Activated naive CD4-positive, alpha-beta T cell treated with anti-CD3 and anti-CD28 coated beads for 36 hours (primary cell): ENCODE data around the gene SAMD13. TPM values are rescaled to one million over a fixed set of nuclear protein-coding genes. Genes with fewer than 3 reads are reported as not detected.
"Not testable (repeated sequence)": the region's sequence is repeated elsewhere in the genome, so short reads cannot be mapped to it uniquely, and the experiment has no call there.

Experiments used
- CTCF ChIA-PET: fragments of 350-600 bp; sonication (Branson Sonifier 250); formaldehyde crosslinking; loops from one replicate; lab custom pipeline; 2021; ENCODE audit warnings: antibody characterized with exemption; lab: Charles Lee
- DNase-seq: peaks from one replicate; pipeline ENCODE4 v3.0.0-alpha.2; 2020
- H3K27ac Mint-ChIP-seq: one replicate; pipeline ENCODE4 v1.8.0; 2021; ENCODE audit warnings: mild to moderate bottlenecking, mixed read lengths
- H3K27me3 Mint-ChIP-seq: one replicate; pipeline ENCODE4 v1.8.0; 2021; ENCODE audit warnings: low read depth, mixed read lengths
- H3K36me3 Mint-ChIP-seq: one replicate; pipeline ENCODE4 v1.8.0; 2021; ENCODE audit warnings: low read depth, mixed read lengths
- H3K4me1 Mint-ChIP-seq: one replicate; pipeline ENCODE4 v1.8.0; 2021; ENCODE audit warnings: low read depth, mixed read lengths
- H3K4me3 Mint-ChIP-seq: one replicate; pipeline ENCODE4 v1.8.0; 2021; ENCODE audit warnings: mild to moderate bottlenecking, moderate library complexity, mixed read lengths
- H3K9me3 Mint-ChIP-seq: one replicate; pipeline ENCODE4 v1.8.0; 2021; ENCODE audit warnings: mixed read lengths
- intact Hi-C: fragments of 100-400 bp; cut with micrococcal nuclease; formaldehyde crosslinking; loops from one replicate; pipeline ENCODE4 v1.15.1; 2023
- total RNA-seq, 2 experiments: library from RNA; stranded (reverse); gene quantifications; one replicate each; pipeline ENCODE4 v1.2.3, GENCODE V29; 2021

Gene SAMD13
- total RNA-seq, 2 experiments from 2014 or later = 0.30 to 0.36 TPM

DNA sequence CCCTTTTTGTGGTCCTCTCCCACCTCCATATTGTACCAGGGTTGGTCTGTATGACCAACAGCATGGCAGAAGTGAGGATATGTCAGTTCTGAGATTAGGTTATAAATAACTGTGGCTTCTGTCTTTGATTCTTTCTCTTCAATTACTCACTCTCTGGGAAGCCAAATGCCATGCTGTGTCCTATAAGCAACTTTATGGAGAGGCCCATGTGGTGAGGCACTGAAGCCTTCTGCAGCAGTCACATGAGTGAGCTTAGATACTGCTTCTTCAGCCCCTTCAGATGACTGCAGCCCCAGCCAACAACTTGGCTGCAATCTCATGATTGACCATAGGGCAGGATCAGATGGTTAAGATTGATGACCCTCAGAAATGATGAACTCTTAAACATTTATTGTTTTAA is 34.0 kb upstream of the SAMD13 start:
- CTCF ChIA-PET = interaction anchor here (1.0 kb wide), 1 partner anchor 34 kb away, joined by 3 read pairs; the partner anchor contains the start of gene SAMD13
- H3K4me3 Mint-ChIP-seq = no peak overlapping the region
- H3K27ac Mint-ChIP-seq = no peak overlapping the region
- peaks cover 1% of the 10 kb centered on the region for H3K36me3 Mint-ChIP-seq
- peaks cover 9% of the 10 kb centered on the region for H3K4me1 Mint-ChIP-seq
- no peaks in the 10 kb centered on the region for H3K27me3 Mint-ChIP-seq
- H3K9me3 Mint-ChIP-seq = no peaks in the 10 kb centered on the region
- no peak for DNase-seq
- intact Hi-C loops = no loop called here

- Mint-ChIP-seq H3K4me1 (peaks cover 9% of the 10 kb centered on the region), H3K27ac (no peak overlapping the region), H3K4me3 (no peak overlapping the region), H3K36me3 (peaks cover 1% of the 10 kb centered on the region), H3K9me3 (no peaks in the 10 kb centered on the region), H3K27me3 (no peaks in the 10 kb centered on the region)
- intact Hi-C loops = no loop called here
- CTCF ChIA-PET = no interaction called here
- no peak for DNase-seq
Observed at GRCh38 chr1:84268346-84268745, 33.2 kb upstream of the SAMD13 start.

GRCh38 chr1:84269306-84269705 is 32.2 kb upstream of the SAMD13 start:
- Mint-ChIP-seq H3K9me3 (no peaks in the 10 kb centered on the region), H3K4me3 (no peak overlapping the region), H3K4me1 (peaks cover 9% of the 10 kb centered on the region), H3K27ac (no peak overlapping the region), H3K27me3 (no peaks in the 10 kb centered on the region), H3K36me3 (peaks cover 1% of the 10 kb centered on the region)
- CTCF ChIA-PET = no interaction called here
- no peak for DNase-seq
- intact Hi-C loops = no loop called here

- DNase-seq = no peak
- Mint-ChIP-seq H3K27ac (no peak overlapping the region), H3K4me1 (peaks cover 9% of the 10 kb centered on the region), H3K36me3 (peaks cover 1% of the 10 kb centered on the region), H3K9me3 (no peaks in the 10 kb centered on the region), H3K27me3 (no peaks in the 10 kb centered on the region), H3K4me3 (no peak overlapping the region)
- intact Hi-C loops = no loop called here
- CTCF ChIA-PET = no interaction called here
Observed at GRCh38 chr1:84271441-84272151, 29.9 kb upstream of the SAMD13 start.

- Mint-ChIP-seq H3K36me3 (peaks cover 1% of the 10 kb centered on the region), H3K27ac (no peak overlapping the region), H3K4me3 (no peak overlapping the region), H3K27me3 (no peaks in the 10 kb centered on the region), H3K9me3 (no peaks in the 10 kb centered on the region), H3K4me1 (peaks cover 9% of the 10 kb centered on the region)
- DNase-seq = no peak
- CTCF ChIA-PET = no interaction called here
- intact Hi-C loops = no loop called here
Observed at GRCh38 chr1:84272401-84272800, 29.1 kb upstream of the SAMD13 start.

GRCh38 chr1:84277343-84278059 is 24.0 kb upstream of the SAMD13 start:
- H3K27me3 Mint-ChIP-seq = no peaks in the 10 kb centered on the region
- DNase-seq = no peak
- CTCF ChIA-PET = interaction anchor here (0.9 kb wide), 1 partner anchor 12 kb away, joined by 3 read pairs; no protein-coding TSS in a partner anchor
- intact Hi-C loops = no loop called here
- no peak overlapping the region for H3K27ac Mint-ChIP-seq
- H3K9me3 Mint-ChIP-seq = no peaks in the 10 kb centered on the region
- H3K36me3 Mint-ChIP-seq = no peaks in the 10 kb centered on the region
- H3K4me3 Mint-ChIP-seq = no peak overlapping the region
- no peaks in the 10 kb centered on the region for H3K4me1 Mint-ChIP-seq

DNA sequence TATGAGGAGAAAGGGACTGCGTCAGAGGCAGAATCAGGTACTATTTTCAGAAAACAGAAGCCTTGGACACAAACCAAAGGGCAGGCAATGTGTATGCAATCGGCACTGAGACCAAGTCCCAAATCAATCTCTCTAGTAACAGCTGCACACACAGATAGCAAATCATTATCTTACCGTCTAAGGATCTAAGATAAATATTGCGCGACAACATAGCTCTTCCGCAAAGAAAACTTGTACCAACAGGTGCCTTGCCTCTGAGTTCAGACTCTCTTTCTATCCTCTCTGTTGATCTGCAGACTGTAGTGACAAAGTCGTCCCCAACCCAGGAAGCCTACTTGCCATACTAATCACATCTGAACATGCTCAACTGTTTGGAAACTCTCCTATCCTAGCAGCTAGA is 22.6 kb upstream of the SAMD13 start:
- intact Hi-C loops = no loop called here
- DNase-seq = no peak
- Mint-ChIP-seq H3K27me3 (no peaks in the 10 kb centered on the region), H3K9me3 (no peaks in the 10 kb centered on the region), H3K36me3 (no peaks in the 10 kb centered on the region), H3K4me3 (no peak overlapping the region), H3K27ac (no peak overlapping the region), H3K4me1 (no peaks in the 10 kb centered on the region)
- CTCF ChIA-PET = interaction anchor here (0.6 kb wide), 1 partner anchor 158 kb away, joined by 4 read pairs; no protein-coding TSS in a partner anchor

GRCh38 chr1:84280912-84281311 is 20.6 kb upstream of the SAMD13 start:
- no peak for DNase-seq
- no peaks in the 10 kb centered on the region for H3K4me1 Mint-ChIP-seq
- CTCF ChIA-PET = no interaction called here
- intact Hi-C loops = no loop called here
- no peaks in the 10 kb centered on the region for H3K9me3 Mint-ChIP-seq
- no peak overlapping the region for H3K27ac Mint-ChIP-seq
- H3K27me3 Mint-ChIP-seq = peaks cover 4% of the 10 kb centered on the region
- H3K4me3 Mint-ChIP-seq = no peak overlapping the region
- H3K36me3 Mint-ChIP-seq = no peaks in the 10 kb centered on the region

DNA sequence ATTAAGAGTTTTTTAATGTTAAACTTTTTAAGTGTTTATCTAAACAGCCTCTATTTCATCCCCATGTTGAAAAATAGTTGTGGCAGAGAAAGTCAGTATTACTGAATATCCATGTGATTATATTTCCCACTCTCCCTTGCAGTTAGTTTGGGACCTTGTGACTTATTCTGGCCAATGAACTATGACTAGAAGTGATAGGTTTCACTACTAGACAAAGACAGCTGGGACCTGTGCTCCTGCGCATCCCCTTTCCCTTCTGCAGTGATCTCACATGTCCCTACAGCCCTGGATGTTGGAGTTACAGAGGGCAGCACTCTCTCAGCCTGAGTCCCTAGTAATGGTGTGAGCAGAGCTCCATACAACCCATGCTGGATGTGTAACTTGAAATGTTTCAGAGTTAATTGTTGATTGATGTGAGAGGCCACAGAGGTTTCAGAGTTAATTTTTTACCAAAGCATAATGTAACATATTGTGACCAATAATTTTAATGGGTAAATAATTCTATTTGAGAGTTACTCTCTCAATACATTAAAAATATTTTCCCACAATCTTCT is 18.7 kb upstream of the SAMD13 start:
- Mint-ChIP-seq H3K4me3 (no peak overlapping the region), H3K9me3 (peaks cover 9% of the 10 kb centered on the region), H3K36me3 (no peaks in the 10 kb centered on the region), H3K4me1 (no peaks in the 10 kb centered on the region), H3K27me3 (peaks cover 4% of the 10 kb centered on the region), H3K27ac (no peak overlapping the region)
- no peak for DNase-seq
- intact Hi-C loops = no loop called here
- CTCF ChIA-PET = no interaction called here

- H3K4me1 Mint-ChIP-seq = no peaks in the 10 kb centered on the region
- no peak for DNase-seq
- CTCF ChIA-PET = no interaction called here
- H3K4me3 Mint-ChIP-seq = no peak overlapping the region
- H3K27me3 Mint-ChIP-seq = peaks cover 4% of the 10 kb centered on the region
- H3K9me3 Mint-ChIP-seq = peaks cover 10% of the 10 kb centered on the region
- H3K27ac Mint-ChIP-seq = no peak overlapping the region
- intact Hi-C loops = no loop called here
- no peaks in the 10 kb centered on the region for H3K36me3 Mint-ChIP-seq
Observed at GRCh38 chr1:84283381-84283780, 18.1 kb upstream of the SAMD13 start.

DNA sequence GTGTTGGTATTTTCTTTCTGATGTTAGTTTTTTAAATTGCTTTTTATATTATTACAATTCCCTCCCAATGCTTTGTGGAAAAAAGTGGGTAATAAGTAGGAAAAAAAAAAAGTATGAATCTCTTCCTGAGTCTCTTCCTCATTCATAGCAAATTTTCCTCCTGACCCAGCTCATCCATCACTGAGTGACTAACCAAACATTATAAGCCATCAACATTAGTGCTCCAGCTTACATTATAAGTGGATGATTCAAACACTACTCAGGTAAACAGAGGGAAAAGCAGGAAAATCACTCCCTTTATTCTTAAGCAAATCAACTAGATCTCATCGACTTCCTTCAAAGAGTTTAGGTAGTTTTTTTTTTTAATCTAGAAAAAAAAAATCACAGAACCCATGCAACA is 15.4 kb upstream of the SAMD13 start:
- CTCF ChIA-PET = interaction anchor here (0.6 to 0.7 kb wide), 2 partner anchors 116 to 137 kb away, joined by 3 read pairs; no protein-coding TSS in a partner anchor
- intact Hi-C loops = no loop called here
- H3K27ac Mint-ChIP-seq = no peak overlapping the region
- DNase-seq = no peak
- H3K4me3 Mint-ChIP-seq = no peak overlapping the region
- no peaks in the 10 kb centered on the region for H3K4me1 Mint-ChIP-seq
- H3K9me3 Mint-ChIP-seq = peaks cover 19% of the 10 kb centered on the region
- peaks cover 4% of the 10 kb centered on the region for H3K27me3 Mint-ChIP-seq
- no peaks in the 10 kb centered on the region for H3K36me3 Mint-ChIP-seq

DNA sequence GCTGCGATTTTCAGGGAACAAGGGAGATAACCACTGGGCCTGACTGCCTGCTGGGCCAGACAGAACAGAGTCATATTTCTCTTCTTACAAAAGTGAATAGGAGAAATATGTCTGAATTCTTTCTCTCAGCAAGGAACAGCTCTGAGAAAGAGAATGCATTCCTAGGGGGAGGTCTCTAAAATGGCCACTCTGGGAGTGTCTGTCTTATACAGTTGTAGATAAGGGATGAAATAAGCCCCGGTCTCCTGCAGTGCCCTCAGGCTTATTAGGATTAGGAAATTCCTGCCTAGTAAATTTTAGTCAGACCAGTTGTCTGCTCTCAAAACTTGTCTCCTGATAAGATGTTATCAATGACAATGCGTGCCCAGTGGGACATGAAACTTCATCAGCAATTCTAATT is 14.1 kb upstream of the SAMD13 start:
- H3K27me3 Mint-ChIP-seq, H3K27ac Mint-ChIP-seq, H3K4me1 Mint-ChIP-seq, H3K4me3 Mint-ChIP-seq, H3K36me3 Mint-ChIP-seq, intact Hi-C loops: not testable (repeated sequence)
- peaks cover 19% of the 10 kb centered on the region for H3K9me3 Mint-ChIP-seq
- CTCF ChIA-PET = interaction anchor here (0.9 kb wide), 1 partner anchor 383 kb away, joined by 4 read pairs; no protein-coding TSS in a partner anchor
- DNase-seq = peak; percentile 8
